GM23338 (cell line): ENCODE results near the gene PIGZ.

ENCODE experiments used
- CREB1 ChIP-seq: fragments of 250-450 bp; sonication (Bioruptor Pico); IDR thresholded peaks from 2 replicates; pipeline ENCODE4 v1.5.0; 2020; ENCODE audit warnings: low read depth, mild to moderate bottlenecking, moderate library complexity
- EZH2 ChIP-seq: fragments of 200-600 bp; sonication (generic); IDR thresholded peaks from one replicate; pipeline ENCODE4 v1.8.0; 2017; ENCODE audit warnings: antibody characterized with exemption, mild to moderate bottlenecking, low read depth; ENCODE audit not compliant: unreplicated experiment
- EZH2phosphoT487 ChIP-seq: fragments of 200-600 bp; sonication (generic); IDR thresholded peaks from one replicate; pipeline ENCODE4 v1.8.1; 2018; ENCODE audit warnings: antibody characterized with exemption; ENCODE audit not compliant: unreplicated experiment
- JUNB ChIP-seq: IDR thresholded peaks from one replicate; pipeline ENCODE4 v1.6.1; 2016; ENCODE audit warnings: antibody characterized with exemption; ENCODE audit not compliant: unreplicated experiment
- POLR2AphosphoS5 ChIP-seq: IDR thresholded peaks from 2 replicates; pipeline ENCODE4 v1.6.1; 2016; ENCODE audit warnings: antibody characterized with exemption, low read depth
- TF ChIP-seq, protein P1 (sequence below): IDR thresholded peaks from one replicate; pipeline ENCODE4 v1.6.1; 2018; ENCODE audit warnings: antibody characterized with exemption; ENCODE audit not compliant: unreplicated experiment
- TF ChIP-seq, protein P2 (sequence below), 2 experiments: fragments of 200-600 bp in 1 of 2; sonication (generic) in 1 of 2; conservative IDR thresholded peaks; 2 replicates each; pipeline versions ENCODE4 v1.5.1 to v1.6.1; 2016 to 2017; ENCODE audit warnings: antibody characterized with exemption in 2 of 2, low read depth in 2 of 2, mild to moderate bottlenecking in 2 of 2, moderate library complexity in 1 of 2

DNA sequence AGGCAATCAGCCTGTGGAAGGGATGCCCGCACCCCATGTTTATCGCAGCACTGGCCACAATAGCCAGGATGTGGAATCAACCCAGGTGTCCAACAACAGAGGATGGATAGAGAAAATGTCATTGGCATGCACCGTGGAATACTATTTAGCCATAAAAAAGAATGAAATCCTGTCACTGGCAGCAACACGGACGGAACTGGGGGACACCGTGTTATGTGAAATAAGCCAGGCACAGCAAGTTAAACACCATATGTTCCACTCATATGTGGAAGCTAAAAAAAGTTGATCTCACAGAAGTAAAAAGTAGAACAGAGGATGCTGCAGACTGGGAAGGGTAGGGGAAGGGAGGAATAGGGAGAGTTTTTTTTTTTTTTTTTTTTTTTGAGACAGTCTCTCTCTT, 45.4 kb upstream of the PIGZ start:
- TF ChIP-seq POLR2AphosphoS5 (no peak), EZH2phosphoT487 (no peak), EZH2 (no peak), JUNB (no peak), CREB1 (CRISPR knock-in tag) (no peak)
- TF ChIP-seq, protein P1, sequence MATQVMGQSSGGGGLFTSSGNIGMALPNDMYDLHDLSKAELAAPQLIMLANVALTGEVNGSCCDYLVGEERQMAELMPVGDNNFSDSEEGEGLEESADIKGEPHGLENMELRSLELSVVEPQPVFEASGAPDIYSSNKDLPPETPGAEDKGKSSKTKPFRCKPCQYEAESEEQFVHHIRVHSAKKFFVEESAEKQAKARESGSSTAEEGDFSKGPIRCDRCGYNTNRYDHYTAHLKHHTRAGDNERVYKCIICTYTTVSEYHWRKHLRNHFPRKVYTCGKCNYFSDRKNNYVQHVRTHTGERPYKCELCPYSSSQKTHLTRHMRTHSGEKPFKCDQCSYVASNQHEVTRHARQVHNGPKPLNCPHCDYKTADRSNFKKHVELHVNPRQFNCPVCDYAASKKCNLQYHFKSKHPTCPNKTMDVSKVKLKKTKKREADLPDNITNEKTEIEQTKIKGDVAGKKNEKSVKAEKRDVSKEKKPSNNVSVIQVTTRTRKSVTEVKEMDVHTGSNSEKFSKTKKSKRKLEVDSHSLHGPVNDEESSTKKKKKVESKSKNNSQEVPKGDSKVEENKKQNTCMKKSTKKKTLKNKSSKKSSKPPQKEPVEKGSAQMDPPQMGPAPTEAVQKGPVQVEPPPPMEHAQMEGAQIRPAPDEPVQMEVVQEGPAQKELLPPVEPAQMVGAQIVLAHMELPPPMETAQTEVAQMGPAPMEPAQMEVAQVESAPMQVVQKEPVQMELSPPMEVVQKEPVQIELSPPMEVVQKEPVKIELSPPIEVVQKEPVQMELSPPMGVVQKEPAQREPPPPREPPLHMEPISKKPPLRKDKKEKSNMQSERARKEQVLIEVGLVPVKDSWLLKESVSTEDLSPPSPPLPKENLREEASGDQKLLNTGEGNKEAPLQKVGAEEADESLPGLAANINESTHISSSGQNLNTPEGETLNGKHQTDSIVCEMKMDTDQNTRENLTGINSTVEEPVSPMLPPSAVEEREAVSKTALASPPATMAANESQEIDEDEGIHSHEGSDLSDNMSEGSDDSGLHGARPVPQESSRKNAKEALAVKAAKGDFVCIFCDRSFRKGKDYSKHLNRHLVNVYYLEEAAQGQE = no peak
- TF ChIP-seq, protein P2, sequence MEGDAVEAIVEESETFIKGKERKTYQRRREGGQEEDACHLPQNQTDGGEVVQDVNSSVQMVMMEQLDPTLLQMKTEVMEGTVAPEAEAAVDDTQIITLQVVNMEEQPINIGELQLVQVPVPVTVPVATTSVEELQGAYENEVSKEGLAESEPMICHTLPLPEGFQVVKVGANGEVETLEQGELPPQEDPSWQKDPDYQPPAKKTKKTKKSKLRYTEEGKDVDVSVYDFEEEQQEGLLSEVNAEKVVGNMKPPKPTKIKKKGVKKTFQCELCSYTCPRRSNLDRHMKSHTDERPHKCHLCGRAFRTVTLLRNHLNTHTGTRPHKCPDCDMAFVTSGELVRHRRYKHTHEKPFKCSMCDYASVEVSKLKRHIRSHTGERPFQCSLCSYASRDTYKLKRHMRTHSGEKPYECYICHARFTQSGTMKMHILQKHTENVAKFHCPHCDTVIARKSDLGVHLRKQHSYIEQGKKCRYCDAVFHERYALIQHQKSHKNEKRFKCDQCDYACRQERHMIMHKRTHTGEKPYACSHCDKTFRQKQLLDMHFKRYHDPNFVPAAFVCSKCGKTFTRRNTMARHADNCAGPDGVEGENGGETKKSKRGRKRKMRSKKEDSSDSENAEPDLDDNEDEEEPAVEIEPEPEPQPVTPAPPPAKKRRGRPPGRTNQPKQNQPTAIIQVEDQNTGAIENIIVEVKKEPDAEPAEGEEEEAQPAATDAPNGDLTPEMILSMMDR (conservative IDR thresholded peaks at IDR 0.05; ENCODE audit: low read depth in 2 of 2) = no peak
